SK-N-SH treated with all-trans-retinoic acid at 6 μM for 48 hours (cell line): ENCODE data around the gene LFNG.

ENCODE experiments used
- ATAC-seq: fragments of 200-7000 bp; cut with Tn5 transposase; 3 replicates; pipeline ENCODE4 v1.9.1; 2020; ENCODE audit warnings: mild to moderate bottlenecking, moderate library complexity
- ARNTL ChIP-seq: fragments of 450-650 bp; formaldehyde crosslinking; IDR thresholded peaks from 2 replicates; pipeline ENCODE4 v1.5.0; 2020; ENCODE audit warnings: low read depth, mild to moderate bottlenecking, moderate library complexity, borderline replicate concordance
- BACH2 ChIP-seq: fragments of 250-450 bp; sonication (Bioruptor Pico); IDR thresholded peaks from 2 replicates; pipeline ENCODE4 v1.9.0; 2021; ENCODE audit warnings: mild to moderate bottlenecking, borderline replicate concordance
- CSDC2 ChIP-seq: fragments of 250-450 bp; sonication (Bioruptor Pico); IDR thresholded peaks from 2 replicates; pipeline ENCODE4 v1.5.0; 2020; ENCODE audit warnings: mild to moderate bottlenecking, moderate library complexity
- ESRRG ChIP-seq: fragments of 250-450 bp; sonication (Bioruptor Pico); IDR thresholded peaks from 2 replicates; pipeline ENCODE4 v1.6.1; 2021; ENCODE audit warnings: mild to moderate bottlenecking
- ISL1 ChIP-seq: fragments of 250-450 bp; sonication (Bioruptor Pico); IDR thresholded peaks from 2 replicates; pipeline ENCODE4 v2.1.2; 2022; ENCODE audit warnings: mild to moderate bottlenecking, moderate library complexity
- OSR1 ChIP-seq: fragments of 250-450 bp; sonication (Bioruptor Pico); IDR thresholded peaks from 2 replicates; pipeline ENCODE4 v1.8.0; 2022; ENCODE audit warnings: moderate library complexity, mild to moderate bottlenecking, inconsistent platforms
- PPARA ChIP-seq: fragments of 250-450 bp; sonication (Bioruptor Pico); IDR thresholded peaks from 2 replicates; pipeline ENCODE4 v1.5.0; 2020; ENCODE audit warnings: mild to moderate bottlenecking, borderline replicate concordance
- TCF4 ChIP-seq: fragments of 250-450 bp; sonication (Bioruptor Pico); IDR thresholded peaks from 2 replicates; pipeline ENCODE4 v1.8.0; 2021; ENCODE audit warnings: mild to moderate bottlenecking, moderate library complexity, borderline replicate concordance
- ZC3H10 ChIP-seq: fragments of 250-450 bp; sonication (Bioruptor Pico); IDR thresholded peaks from 2 replicates; pipeline ENCODE4 v1.5.1; 2021; ENCODE audit warnings: mild to moderate bottlenecking, moderate library complexity
- ZFP30 ChIP-seq: fragments of 450-650 bp; formaldehyde crosslinking; IDR thresholded peaks from 2 replicates; pipeline ENCODE4 v1.5.0; 2022; ENCODE audit warnings: mild to moderate bottlenecking, moderate library complexity
- ZNF565 ChIP-seq: fragments of 450-650 bp; formaldehyde crosslinking; conservative IDR thresholded peaks from 2 replicates; pipeline ENCODE4 v1.5.0; 2020; ENCODE audit warnings: low read depth, mild to moderate bottlenecking, moderate library complexity
- ZNF70 ChIP-seq: fragments of 450-650 bp; formaldehyde crosslinking; IDR thresholded peaks from 2 replicates; pipeline ENCODE4 v1.5.0; 2020; ENCODE audit warnings: mild to moderate bottlenecking, moderate library complexity
- TF ChIP-seq, protein P1 (sequence below): fragments of 250-450 bp; sonication (Bioruptor Pico); IDR thresholded peaks from 2 replicates; pipeline ENCODE4 v1.8.0; 2021; ENCODE audit warnings: low read depth, mild to moderate bottlenecking, moderate library complexity, borderline replicate concordance
- TF ChIP-seq, protein P2 (sequence below): fragments of 250-450 bp; sonication (Bioruptor Pico); IDR thresholded peaks from 2 replicates; pipeline ENCODE4 v1.5.1; 2021; ENCODE audit warnings: mild to moderate bottlenecking, moderate library complexity
- TF ChIP-seq, protein P3 (sequence below): fragments of 250-450 bp; sonication (Bioruptor Pico); IDR thresholded peaks from 2 replicates; pipeline ENCODE4 v1.8.0; 2020; ENCODE audit warnings: mild to moderate bottlenecking, moderate library complexity, borderline replicate concordance
- TF ChIP-seq, protein P4 (sequence below): fragments of 250-450 bp; sonication (Bioruptor Pico); IDR thresholded peaks from 2 replicates; pipeline ENCODE4 v1.5.0; 2020; ENCODE audit warnings: mild to moderate bottlenecking, moderate library complexity
- TF ChIP-seq, protein P5 (sequence below): fragments of 250-450 bp; sonication (Bioruptor Pico); IDR thresholded peaks from 2 replicates; pipeline ENCODE4 v1.5.1; 2020; ENCODE audit warnings: low read depth, mild to moderate bottlenecking, moderate library complexity

LFNG gene

DNA sequence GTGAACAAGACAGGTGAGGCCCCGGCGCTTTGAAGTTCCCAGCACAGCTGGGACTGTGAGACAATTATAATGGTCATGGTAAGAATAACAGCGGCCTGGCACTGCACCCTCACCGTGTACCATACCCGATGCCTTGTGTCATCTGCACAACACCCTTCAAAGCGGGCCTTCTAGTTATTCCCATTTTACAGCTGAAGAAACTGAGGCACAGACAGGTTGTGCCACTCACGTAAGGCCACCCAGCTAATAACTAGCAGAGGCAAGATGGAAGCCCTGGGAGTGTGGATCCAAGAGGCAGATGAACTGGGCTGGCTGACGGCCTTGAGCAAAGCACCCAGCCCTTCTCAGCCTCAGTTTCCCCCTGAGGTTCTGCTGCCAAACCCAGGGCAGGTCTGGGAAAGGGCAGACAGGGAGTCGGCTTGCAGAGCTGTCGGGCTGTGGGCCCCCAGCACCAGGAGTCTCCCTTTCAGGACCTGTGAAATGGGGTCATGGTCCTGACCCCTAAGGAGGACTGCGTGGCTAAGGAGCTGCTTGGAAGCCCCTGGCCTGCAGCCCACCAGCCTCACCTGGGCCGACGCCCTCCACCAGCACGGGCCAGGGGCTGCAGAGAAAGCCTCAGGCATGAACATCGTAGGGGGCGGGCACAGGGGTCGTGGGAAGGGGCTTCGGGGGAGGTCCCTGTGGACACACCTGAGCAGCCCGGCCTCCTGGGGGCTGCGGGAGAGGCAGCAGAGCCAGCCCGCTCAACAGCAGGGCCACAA lies 15.3 kb upstream of the LFNG start:
- ATAC-seq = no peak
- no peak for TF ChIP-seq ISL1 (CRISPR knock-in tag)
- TF ChIP-seq ARNTL (CRISPR knock-in tag) = no peak
- TF ChIP-seq, protein P1, sequence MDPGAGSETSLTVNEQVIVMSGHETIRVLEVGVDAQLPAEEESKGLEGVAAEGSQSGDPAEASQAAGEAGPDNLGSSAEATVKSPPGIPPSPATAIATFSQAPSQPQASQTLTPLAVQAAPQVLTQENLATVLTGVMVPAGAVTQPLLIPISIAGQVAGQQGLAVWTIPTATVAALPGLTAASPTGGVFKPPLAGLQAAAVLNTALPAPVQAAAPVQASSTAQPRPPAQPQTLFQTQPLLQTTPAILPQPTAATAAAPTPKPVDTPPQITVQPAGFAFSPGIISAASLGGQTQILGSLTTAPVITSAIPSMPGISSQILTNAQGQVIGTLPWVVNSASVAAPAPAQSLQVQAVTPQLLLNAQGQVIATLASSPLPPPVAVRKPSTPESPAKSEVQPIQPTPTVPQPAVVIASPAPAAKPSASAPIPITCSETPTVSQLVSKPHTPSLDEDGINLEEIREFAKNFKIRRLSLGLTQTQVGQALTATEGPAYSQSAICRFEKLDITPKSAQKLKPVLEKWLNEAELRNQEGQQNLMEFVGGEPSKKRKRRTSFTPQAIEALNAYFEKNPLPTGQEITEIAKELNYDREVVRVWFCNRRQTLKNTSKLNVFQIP (CRISPR knock-in tag) = no peak
- TF ChIP-seq CSDC2 (CRISPR knock-in tag) = no peak
- no peak for TF ChIP-seq ZNF70
- TF ChIP-seq, protein P2, sequence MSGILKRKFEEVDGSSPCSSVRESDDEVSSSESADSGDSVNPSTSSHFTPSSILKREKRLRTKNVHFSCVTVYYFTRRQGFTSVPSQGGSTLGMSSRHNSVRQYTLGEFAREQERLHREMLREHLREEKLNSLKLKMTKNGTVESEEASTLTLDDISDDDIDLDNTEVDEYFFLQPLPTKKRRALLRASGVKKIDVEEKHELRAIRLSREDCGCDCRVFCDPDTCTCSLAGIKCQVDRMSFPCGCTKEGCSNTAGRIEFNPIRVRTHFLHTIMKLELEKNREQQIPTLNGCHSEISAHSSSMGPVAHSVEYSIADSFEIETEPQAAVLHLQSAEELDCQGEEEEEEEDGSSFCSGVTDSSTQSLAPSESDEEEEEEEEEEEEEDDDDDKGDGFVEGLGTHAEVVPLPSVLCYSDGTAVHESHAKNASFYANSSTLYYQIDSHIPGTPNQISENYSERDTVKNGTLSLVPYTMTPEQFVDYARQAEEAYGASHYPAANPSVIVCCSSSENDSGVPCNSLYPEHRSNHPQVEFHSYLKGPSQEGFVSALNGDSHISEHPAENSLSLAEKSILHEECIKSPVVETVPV (CRISPR knock-in tag) = no peak
- TF ChIP-seq ZC3H10 (CRISPR knock-in tag) = no peak
- TF ChIP-seq BACH2 (CRISPR knock-in tag) = no peak

DNA sequence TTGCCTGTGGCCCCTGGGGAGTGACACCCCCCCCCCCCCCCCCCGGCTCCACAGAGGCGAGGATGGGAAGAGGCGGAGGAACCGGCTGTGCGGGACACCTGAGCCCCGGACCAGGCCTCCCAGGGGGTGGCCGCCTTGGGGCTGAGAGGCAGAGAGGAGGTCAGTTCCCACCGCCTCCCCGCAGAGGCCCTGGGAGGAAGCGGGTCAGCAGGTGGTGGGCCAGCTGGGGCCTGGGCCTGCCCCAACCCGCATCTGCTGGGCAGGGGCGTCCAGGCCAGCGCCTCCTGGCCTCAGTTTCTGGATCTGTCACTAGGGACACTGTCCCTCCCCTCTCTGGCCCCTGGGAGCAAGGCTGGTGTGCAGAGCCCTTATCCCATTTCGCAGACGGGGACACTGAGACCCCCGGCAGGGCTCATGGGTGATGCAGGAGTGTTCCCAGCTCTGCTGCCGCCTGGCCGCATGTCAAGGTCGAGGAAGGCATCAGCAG lies 14.6 kb upstream of the LFNG start:
- TF ChIP-seq, protein P2 (CRISPR knock-in tag) = no peak
- ATAC-seq = no peak

DNA sequence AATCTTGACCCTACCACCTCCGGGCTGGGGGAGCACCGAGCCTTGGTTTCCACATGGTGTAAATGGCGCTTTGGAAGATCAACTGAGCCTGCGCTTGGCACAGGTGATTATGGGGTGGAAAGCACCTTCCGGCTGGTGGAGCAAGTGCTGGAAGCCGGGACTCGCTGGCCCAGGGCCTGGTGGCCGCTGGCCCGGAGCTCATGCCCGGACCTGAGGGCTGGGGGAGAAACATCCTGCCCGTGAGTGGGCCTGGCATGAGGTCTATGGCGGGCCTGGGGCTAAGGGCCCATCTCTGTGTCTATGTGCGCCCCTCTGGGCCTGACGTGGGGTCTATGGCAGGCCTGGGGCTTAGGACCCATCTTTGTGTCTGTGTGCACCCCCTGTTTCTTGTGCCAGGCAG lies 14.2 kb upstream of the LFNG start:
- no peak for ATAC-seq
- TF ChIP-seq ESRRG (CRISPR knock-in tag) = no peak
- no peak for TF ChIP-seq CSDC2 (CRISPR knock-in tag)
- no peak for TF ChIP-seq ARNTL (CRISPR knock-in tag)
- TF ChIP-seq OSR1 (CRISPR knock-in tag) = no peak
- no peak for TF ChIP-seq ZC3H10 (CRISPR knock-in tag)
- TF ChIP-seq TCF4 = no peak
- TF ChIP-seq, protein P3, sequence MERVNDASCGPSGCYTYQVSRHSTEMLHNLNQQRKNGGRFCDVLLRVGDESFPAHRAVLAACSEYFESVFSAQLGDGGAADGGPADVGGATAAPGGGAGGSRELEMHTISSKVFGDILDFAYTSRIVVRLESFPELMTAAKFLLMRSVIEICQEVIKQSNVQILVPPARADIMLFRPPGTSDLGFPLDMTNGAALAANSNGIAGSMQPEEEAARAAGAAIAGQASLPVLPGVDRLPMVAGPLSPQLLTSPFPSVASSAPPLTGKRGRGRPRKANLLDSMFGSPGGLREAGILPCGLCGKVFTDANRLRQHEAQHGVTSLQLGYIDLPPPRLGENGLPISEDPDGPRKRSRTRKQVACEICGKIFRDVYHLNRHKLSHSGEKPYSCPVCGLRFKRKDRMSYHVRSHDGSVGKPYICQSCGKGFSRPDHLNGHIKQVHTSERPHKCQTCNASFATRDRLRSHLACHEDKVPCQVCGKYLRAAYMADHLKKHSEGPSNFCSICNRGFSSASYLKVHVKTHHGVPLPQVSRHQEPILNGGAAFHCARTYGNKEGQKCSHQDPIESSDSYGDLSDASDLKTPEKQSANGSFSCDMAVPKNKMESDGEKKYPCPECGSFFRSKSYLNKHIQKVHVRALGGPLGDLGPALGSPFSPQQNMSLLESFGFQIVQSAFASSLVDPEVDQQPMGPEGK = no peak
- TF ChIP-seq BACH2 (CRISPR knock-in tag) = no peak
- TF ChIP-seq PPARA (CRISPR knock-in tag) = no peak
- no peak for TF ChIP-seq ZFP30 (CRISPR knock-in tag)
- TF ChIP-seq, protein P2 (CRISPR knock-in tag) = no peak
- TF ChIP-seq, protein P4, sequence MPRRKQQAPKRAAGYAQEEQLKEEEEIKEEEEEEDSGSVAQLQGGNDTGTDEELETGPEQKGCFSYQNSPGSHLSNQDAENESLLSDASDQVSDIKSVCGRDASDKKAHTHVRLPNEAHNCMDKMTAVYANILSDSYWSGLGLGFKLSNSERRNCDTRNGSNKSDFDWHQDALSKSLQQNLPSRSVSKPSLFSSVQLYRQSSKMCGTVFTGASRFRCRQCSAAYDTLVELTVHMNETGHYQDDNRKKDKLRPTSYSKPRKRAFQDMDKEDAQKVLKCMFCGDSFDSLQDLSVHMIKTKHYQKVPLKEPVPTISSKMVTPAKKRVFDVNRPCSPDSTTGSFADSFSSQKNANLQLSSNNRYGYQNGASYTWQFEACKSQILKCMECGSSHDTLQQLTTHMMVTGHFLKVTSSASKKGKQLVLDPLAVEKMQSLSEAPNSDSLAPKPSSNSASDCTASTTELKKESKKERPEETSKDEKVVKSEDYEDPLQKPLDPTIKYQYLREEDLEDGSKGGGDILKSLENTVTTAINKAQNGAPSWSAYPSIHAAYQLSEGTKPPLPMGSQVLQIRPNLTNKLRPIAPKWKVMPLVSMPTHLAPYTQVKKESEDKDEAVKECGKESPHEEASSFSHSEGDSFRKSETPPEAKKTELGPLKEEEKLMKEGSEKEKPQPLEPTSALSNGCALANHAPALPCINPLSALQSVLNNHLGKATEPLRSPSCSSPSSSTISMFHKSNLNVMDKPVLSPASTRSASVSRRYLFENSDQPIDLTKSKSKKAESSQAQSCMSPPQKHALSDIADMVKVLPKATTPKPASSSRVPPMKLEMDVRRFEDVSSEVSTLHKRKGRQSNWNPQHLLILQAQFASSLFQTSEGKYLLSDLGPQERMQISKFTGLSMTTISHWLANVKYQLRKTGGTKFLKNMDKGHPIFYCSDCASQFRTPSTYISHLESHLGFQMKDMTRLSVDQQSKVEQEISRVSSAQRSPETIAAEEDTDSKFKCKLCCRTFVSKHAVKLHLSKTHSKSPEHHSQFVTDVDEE (CRISPR knock-in tag) = no peak
- TF ChIP-seq, protein P5, sequence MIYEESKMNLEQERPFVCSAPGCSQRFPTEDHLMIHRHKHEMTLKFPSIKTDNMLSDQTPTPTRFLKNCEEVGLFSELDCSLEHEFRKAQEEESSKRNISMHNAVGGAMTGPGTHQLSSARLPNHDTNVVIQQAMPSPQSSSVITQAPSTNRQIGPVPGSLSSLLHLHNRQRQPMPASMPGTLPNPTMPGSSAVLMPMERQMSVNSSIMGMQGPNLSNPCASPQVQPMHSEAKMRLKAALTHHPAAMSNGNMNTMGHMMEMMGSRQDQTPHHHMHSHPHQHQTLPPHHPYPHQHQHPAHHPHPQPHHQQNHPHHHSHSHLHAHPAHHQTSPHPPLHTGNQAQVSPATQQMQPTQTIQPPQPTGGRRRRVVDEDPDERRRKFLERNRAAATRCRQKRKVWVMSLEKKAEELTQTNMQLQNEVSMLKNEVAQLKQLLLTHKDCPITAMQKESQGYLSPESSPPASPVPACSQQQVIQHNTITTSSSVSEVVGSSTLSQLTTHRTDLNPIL (CRISPR knock-in tag) = no peak
- TF ChIP-seq ZNF565 (CRISPR knock-in tag) = no peak
